Neural crest cell (in vitro differentiated cells): ENCODE results near the gene ENHO. TPM values are rescaled to one million over a fixed set of nuclear protein-coding genes. Genes with fewer than 3 reads are reported as not detected.

ENCODE experiments used
- DNase-seq: peaks from one replicate; pipeline ENCODE4 v3.0.0; 2021; ENCODE audit warnings: low read depth, mixed read lengths, low spot score
- H3K27ac Mint-ChIP-seq: one replicate; pipeline ENCODE4 v1.8.0; 2021; ENCODE audit warnings: mild to moderate bottlenecking, mixed read lengths; ENCODE audit not compliant: unreplicated experiment
- H3K27me3 Mint-ChIP-seq: 2 replicates; pipeline ENCODE4 v1.8.0; 2021; ENCODE audit warnings: low read depth, mild to moderate bottlenecking, mixed read lengths
- H3K36me3 Mint-ChIP-seq: 2 replicates; pipeline ENCODE4 v1.8.0; 2021; ENCODE audit warnings: low read depth, mild to moderate bottlenecking, mixed read lengths
- H3K4me1 Mint-ChIP-seq: 2 replicates; pipeline ENCODE4 v1.8.0; 2021; ENCODE audit warnings: mixed read lengths
- H3K4me3 Mint-ChIP-seq: one replicate; pipeline ENCODE4 v1.8.0; 2021; ENCODE audit warnings: mild to moderate bottlenecking, mixed read lengths
- H3K9me3 Mint-ChIP-seq: 2 replicates; pipeline ENCODE4 v1.8.0; 2021; ENCODE audit warnings: mixed read lengths
- CTCF ChIP-seq: fragments of 200-600 bp; sonication (generic); conservative IDR thresholded peaks from 2 replicates; pipeline ENCODE4 v1.5.0; 2021; ENCODE audit warnings: antibody characterized with exemption, mild to moderate bottlenecking
- total RNA-seq: library from RNA; stranded (reverse); gene quantifications from 2 replicates; pipeline ENCODE4 v1.2.1, GENCODE V29; 2021

ENHO gene
- total RNA-seq, 1 donor from 2014 or later = 13.2 TPM

DNA sequence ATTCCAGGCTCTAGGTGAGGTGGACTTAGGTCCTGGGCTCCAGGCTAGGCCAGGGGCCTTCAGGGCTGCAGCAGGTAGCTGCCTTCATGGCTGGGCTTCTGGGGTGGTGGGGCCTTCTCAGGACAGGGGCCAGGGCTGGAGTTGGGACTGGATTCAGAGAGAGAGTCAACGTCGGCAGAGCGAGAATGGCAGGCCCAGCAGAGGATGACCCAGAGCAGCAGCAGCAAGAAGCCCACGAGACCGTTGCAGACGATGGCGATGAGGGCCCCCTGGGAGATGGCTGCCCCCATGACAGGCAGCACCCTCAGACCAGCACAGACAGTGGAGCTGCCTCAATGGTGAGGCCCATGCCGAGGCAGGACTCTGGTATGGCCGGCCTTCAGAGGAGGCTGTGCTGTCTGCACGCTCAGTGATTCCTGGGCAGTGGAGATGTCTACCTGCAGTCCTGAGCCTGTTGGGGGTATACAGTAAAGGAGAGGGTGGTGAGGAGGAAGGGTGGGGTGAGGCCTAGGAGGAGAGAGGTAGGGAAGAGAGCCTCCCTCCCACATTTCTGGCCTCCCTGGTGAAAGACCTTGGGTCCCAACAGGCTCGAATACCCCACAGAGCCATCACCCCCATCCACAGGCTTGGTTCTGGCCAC lies 1.3 kb downstream of the ENHO start:
- Mint-ChIP-seq H3K4me3 (peak overlapping the region; percentile 44), H3K9me3 (no peaks in the 10 kb centered on the region), H3K27me3 (peaks cover 42% of the 10 kb centered on the region), H3K27ac (no peak overlapping the region), H3K36me3 (no peaks in the 10 kb centered on the region), H3K4me1 (peaks cover 6% of the 10 kb centered on the region)
- DNase-seq = no peak
- TF ChIP-seq CTCF = no peak

- Mint-ChIP-seq H3K4me3 (peak overlapping the region; percentile 33), H3K4me1 (peaks cover 6% of the 10 kb centered on the region), H3K36me3 (no peaks in the 10 kb centered on the region), H3K27ac (no peak overlapping the region), H3K9me3 (no peaks in the 10 kb centered on the region), H3K27me3 (peaks cover 42% of the 10 kb centered on the region)
- TF ChIP-seq CTCF = no peak
- DNase-seq = no peak
These were observed 2.0 kb downstream of the ENHO start for GRCh38 chr9:34520505-34521385.

DNA sequence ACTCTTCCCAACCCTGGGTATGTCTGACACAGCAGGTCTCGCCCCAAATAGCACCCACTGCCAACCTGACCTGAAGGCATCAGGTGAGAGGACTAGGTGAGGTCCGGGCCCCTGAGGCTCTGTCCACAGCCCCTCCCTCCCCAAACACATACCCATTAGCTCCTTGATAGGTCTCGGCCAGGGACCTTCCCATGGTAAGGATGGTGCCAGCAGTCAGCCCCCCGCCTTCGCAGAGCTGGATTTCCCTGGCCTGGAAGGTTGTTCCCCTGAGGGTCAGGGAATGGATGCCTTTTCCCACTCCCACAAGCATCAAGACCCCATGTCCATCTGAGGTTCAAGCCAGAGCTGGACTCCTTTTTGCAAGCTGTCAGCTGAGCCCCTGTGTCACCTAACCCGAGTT lies 2.7 kb downstream of the ENHO start:
- Mint-ChIP-seq H3K9me3 (no peaks in the 10 kb centered on the region), H3K27ac (no peak overlapping the region), H3K4me1 (peaks cover 6% of the 10 kb centered on the region), H3K27me3 (peaks cover 42% of the 10 kb centered on the region), H3K36me3 (no peaks in the 10 kb centered on the region), H3K4me3 (no peak overlapping the region)
- TF ChIP-seq CTCF = no peak
- DNase-seq = no peak

DNA sequence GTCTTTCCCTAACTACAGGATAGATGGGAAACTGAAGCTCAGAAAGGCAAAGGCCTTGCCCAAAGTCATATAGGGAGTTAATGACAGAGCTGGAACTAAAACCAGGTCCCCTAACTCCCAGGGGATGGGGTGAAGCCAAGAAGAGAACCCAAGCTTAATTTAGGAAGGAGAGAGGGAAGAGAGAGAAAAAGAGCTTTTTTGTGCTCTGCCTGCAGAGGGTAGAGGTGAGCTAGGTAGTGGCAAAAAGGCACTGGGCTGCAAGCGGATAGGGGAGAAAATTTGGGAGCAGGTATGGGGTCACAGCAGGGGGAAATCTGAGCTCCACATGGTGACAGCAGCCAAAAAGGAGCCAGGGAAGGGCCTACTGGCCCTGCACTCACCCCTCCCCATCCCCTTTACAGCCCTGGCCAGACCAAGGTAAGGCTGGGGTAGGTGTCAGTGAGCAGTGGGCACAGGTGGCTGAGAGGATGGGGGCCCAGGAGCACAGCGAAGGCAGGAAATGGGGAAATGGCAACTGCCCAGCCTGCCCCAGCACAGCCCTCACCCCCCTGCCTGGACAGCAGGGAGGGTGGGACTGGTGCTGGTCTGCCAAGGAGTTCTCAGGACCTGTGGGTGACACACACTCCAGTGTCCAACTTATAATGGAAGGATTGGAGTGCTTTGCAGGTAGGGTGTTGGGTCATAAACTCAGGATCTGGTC lies 3.3 kb downstream of the ENHO start:
- no peak for DNase-seq
- Mint-ChIP-seq H3K36me3 (no peaks in the 10 kb centered on the region), H3K9me3 (no peaks in the 10 kb centered on the region), H3K4me1 (peaks cover 6% of the 10 kb centered on the region), H3K4me3 (peak overlapping the region; percentile 4), H3K27ac (no peak overlapping the region), H3K27me3 (peaks cover 41% of the 10 kb centered on the region)
- no peak for TF ChIP-seq CTCF

DNA sequence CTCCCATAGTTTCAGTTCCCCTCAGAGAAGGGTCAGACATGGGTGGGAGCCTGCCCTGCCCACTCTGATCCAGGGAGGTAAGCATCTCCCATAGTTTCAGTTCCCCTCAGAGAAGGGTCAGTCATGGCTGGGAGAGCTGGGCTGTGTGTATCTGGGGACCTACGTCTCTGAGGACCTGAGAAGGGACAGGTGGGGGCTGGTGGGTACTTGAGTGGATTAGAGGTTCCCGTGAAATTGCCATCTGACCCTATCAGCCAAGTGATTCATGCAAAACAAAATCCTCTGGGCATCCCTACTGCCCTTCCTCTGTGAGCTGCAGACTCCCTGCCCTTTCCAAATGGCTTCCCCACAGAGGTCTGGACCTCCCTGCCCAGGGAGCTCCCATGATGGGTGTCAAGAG lies 3.9 kb downstream of the ENHO start:
- no peak for TF ChIP-seq CTCF
- peaks cover 6% of the 10 kb centered on the region for H3K4me1 Mint-ChIP-seq
- H3K27ac Mint-ChIP-seq = no peak overlapping the region
- H3K9me3 Mint-ChIP-seq = no peaks in the 10 kb centered on the region
- no peak for DNase-seq
- H3K36me3 Mint-ChIP-seq = no peaks in the 10 kb centered on the region
- H3K27me3 Mint-ChIP-seq = peaks cover 35% of the 10 kb centered on the region
- H3K4me3 Mint-ChIP-seq = peak overlapping the region; percentile 4
